Lower lobe of right lung (tissue), 2 donors: ENCODE results near the gene TIMM29. TPM values are rescaled to one million over a fixed set of nuclear protein-coding genes. Genes with fewer than 3 reads are reported as not detected.

Experiments used
- ATAC-seq, 2 donors: fragments of 200-7000 bp; cut with Tn5 transposase; one replicate each; pipeline ENCODE4 v1.9.1; 2020 to 2022; ENCODE audit warnings: mild to moderate bottlenecking in 2 of 2, moderate library complexity in 2 of 2
- DNase-seq: peaks from one replicate; pipeline ENCODE4 v3.0.0-alpha.2; 2020
- H3K27ac ChIP-seq: fragments of 200-600 bp; one replicate; pipeline ENCODE4 v1.8.0; 2022
- H3K27me3 ChIP-seq: fragments of 200-600 bp; one replicate; pipeline ENCODE4 v1.8.0; 2022; ENCODE audit warnings: low read depth
- H3K36me3 ChIP-seq: fragments of 200-600 bp; one replicate; pipeline ENCODE4 v1.8.0; 2022; ENCODE audit warnings: mild to moderate bottlenecking
- H3K4me1 ChIP-seq: fragments of 200-600 bp; one replicate; pipeline ENCODE4 v1.8.0; 2022
- H3K4me3 ChIP-seq: fragments of 200-600 bp; one replicate; pipeline ENCODE4 v1.8.0; 2022; ENCODE audit warnings: mild to moderate bottlenecking
- H3K9me3 ChIP-seq: fragments of 200-600 bp; one replicate; pipeline ENCODE4 v1.8.0; 2022
- CTCF ChIP-seq: fragments of 200-600 bp; IDR thresholded peaks from one replicate; pipeline ENCODE4 v1.8.0; 2022; ENCODE audit warnings: antibody characterized with exemption, mild to moderate bottlenecking
- intact Hi-C: fragments of 100-400 bp; cut with DNase I; formaldehyde crosslinking; loops from one replicate; pipeline ENCODE4 v1.11.0; 2022
- total RNA-seq: library from RNA; stranded (reverse); fragmentation: NEBNext Ultra II Directional; extraction: Animal tissue kit (Norgen Biotek cat#: 25700); gene quantifications from one replicate; pipeline ENCODE4 v1.2.1, GENCODE V29; 2021
- donor health status: DM: no; HTN: yes; CAD: no; lungs with severe emphysema.

TIMM29 gene
- total RNA-seq, 1 donor from 2014 or later: 17.3 TPM

DNA sequence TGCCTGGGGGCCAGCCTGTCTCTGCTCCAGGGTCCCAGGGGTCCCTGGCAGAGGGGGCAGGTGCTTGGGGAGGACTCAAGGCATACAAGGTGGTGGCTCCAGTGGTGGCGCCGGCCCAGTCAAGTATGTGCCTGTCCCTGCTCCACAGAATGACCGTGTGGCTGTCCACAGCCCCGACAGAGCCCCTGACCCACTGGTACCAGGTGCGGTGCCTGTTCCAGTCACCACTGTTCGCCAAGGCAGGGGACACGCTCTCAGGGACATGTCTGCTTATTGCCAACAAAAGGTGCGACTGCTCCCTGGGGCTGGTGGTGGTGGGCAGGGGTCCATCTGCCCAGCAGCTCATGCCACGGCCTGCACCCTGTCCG, 8.3 kb upstream of the TIMM29 start:
- Histone ChIP-seq H3K4me3 (no peak overlapping the region), H3K36me3 (peaks cover 86% of the 10 kb centered on the region), H3K9me3 (no peaks in the 10 kb centered on the region), H3K27me3 (no peaks in the 10 kb centered on the region), H3K4me1 (no peaks in the 10 kb centered on the region), H3K27ac (no peak overlapping the region)
- DNase-seq (no peak), ATAC-seq (no peak)
- intact Hi-C loops: no loop called here
- TF ChIP-seq CTCF: no peak

- intact Hi-C loops: no loop called here
- no peak overlapping the region for H3K4me3 ChIP-seq
- no peaks in the 10 kb centered on the region for H3K27me3 ChIP-seq
- H3K9me3 ChIP-seq: no peaks in the 10 kb centered on the region
- H3K27ac ChIP-seq: no peak overlapping the region
- no peak for ATAC-seq
- H3K36me3 ChIP-seq: peaks cover 85% of the 10 kb centered on the region
- DNase-seq: no peak
- TF ChIP-seq CTCF: no peak
- no peaks in the 10 kb centered on the region for H3K4me1 ChIP-seq
These were observed 7.8 kb upstream of the TIMM29 start for GRCh38 chr19:10920781-10921180.

- intact Hi-C loops: no loop called here
These were observed 7.3 kb upstream of the TIMM29 start for GRCh38 chr19:10921199-10921909.

GRCh38 chr19:10921910-10922637, 6.5 kb upstream of the TIMM29 start:
- no peak for TF ChIP-seq CTCF
- H3K36me3 ChIP-seq: peaks cover 74% of the 10 kb centered on the region
- no peak overlapping the region for H3K27ac ChIP-seq
- no peaks in the 10 kb centered on the region for H3K9me3 ChIP-seq
- H3K4me1 ChIP-seq: peaks cover 5% of the 10 kb centered on the region
- intact Hi-C loops: no loop called here
- no peak overlapping the region for H3K4me3 ChIP-seq
- DNase-seq (no peak), ATAC-seq (no peak)
- H3K27me3 ChIP-seq: no peaks in the 10 kb centered on the region

More at GRCh38 chr19:10921199-10921909, 7.3 kb upstream of the TIMM29 start:
- Histone ChIP-seq H3K4me1 (no peaks in the 10 kb centered on the region), H3K9me3 (no peaks in the 10 kb centered on the region), H3K36me3 (peaks cover 79% of the 10 kb centered on the region), H3K27me3 (no peaks in the 10 kb centered on the region), H3K27ac (no peak overlapping the region), H3K4me3 (no peak overlapping the region)
- TF ChIP-seq CTCF: no peak
- ATAC-seq: peak in 1 of 2 donors; percentile 5
- DNase-seq: no peak

- intact Hi-C loops: no loop called here
- peaks cover 74% of the 10 kb centered on the region for H3K36me3 ChIP-seq
These were observed 6.0 kb upstream of the TIMM29 start for GRCh38 chr19:10922638-10923014.

More at GRCh38 chr19:10922638-10923014, 6.0 kb upstream of the TIMM29 start:
- no peak for DNase-seq
- Histone ChIP-seq H3K27me3 (no peaks in the 10 kb centered on the region), H3K4me3 (no peak overlapping the region), H3K4me1 (peaks cover 10% of the 10 kb centered on the region), H3K27ac (no peak overlapping the region), H3K9me3 (no peaks in the 10 kb centered on the region)
- ATAC-seq: no peak
- no peak for TF ChIP-seq CTCF
